ENCODE measurements around the gene IFT81.

GRCh38 chr12:110227138-110227537 lies 103.0 kb downstream of the IFT81 start:
- TF ChIP-seq CTCF (IDR thresholded peaks at IDR 0.05) (no peak), POLR2A (IDR thresholded peaks at IDR 0.05) (no peak), EP300 (IDR thresholded peaks at IDR 0.05) (no peak)

All from sigmoid colon (tissue), 4 donors.